Caco-2 (cell line): ENCODE measurements around the gene PGLYRP4. TPM values are rescaled to one million over a fixed set of nuclear protein-coding genes. Genes with fewer than 3 reads are reported as not detected.
A peak's percentile ranks its signal among the peaks of the same experiment; 100 is the strongest.

Experiments
- BruUV-seq: library from RNA; stranded (reverse); fragments of 400-500 nt; replicated peaks from 2 replicates; lab custom pipeline; 2021; lab: Mats Ljungman, UMichigan
- CTCF ChIA-PET: fragments of 300-600 bp; sonication (Branson Sonifier 250); formaldehyde crosslinking; loops from one replicate; lab custom pipeline; 2022; ENCODE audit warnings: antibody characterized with exemption; lab: Charles Lee
- POLR2A ChIA-PET: fragments of 300-600 bp; sonication (Branson Sonifier 250); formaldehyde crosslinking; loops from one replicate; lab custom pipeline; 2022; ENCODE audit warnings: antibody characterized with exemption; lab: Charles Lee
- DNase-seq, 2 experiments: peaks; one replicate each; pipeline versions ENCODE4 v3.0.0 to v3.0.0-alpha.2; 2020 to 2022
- H3K27me3 ChIP-seq: replicated peaks from 2 replicates; pipeline ENCODE4 v1.6.0; 2011; ENCODE audit warnings: low read length; ENCODE audit not compliant: control insufficient read depth, insufficient read depth
- H3K36me3 ChIP-seq: 2 replicates; pipeline ENCODE4 v1.5.1; 2011; ENCODE audit warnings: low read length; ENCODE audit not compliant: control insufficient read depth, insufficient read depth
- H3K4me1 ChIP-seq: fragments of 250-450 bp; sonication (Bioruptor Pico); 2 replicates; pipeline ENCODE4 v1.5.1; 2020; ENCODE audit warnings: mild to moderate bottlenecking
- H3K4me3 ChIP-seq: 2 replicates; pipeline ENCODE4 v1.5.1; 2011; ENCODE audit warnings: low read depth, mild to moderate bottlenecking, control low read depth, low read length
- H3K9me3 ChIP-seq: fragments of 250-450 bp; sonication (Bioruptor Pico); 2 replicates; pipeline ENCODE4 v1.5.1; 2020; ENCODE audit warnings: mild to moderate bottlenecking, moderate library complexity
- H3K27ac Mint-ChIP-seq: one replicate; pipeline ENCODE4 v1.8.0; 2022; ENCODE audit warnings: mixed read lengths; ENCODE audit not compliant: unreplicated experiment
- H3K27me3 Mint-ChIP-seq: one replicate; pipeline ENCODE4 v1.8.0; 2022; ENCODE audit warnings: mixed read lengths; ENCODE audit not compliant: insufficient read depth, unreplicated experiment
- H3K36me3 Mint-ChIP-seq: one replicate; pipeline ENCODE4 v1.8.0; 2022; ENCODE audit warnings: mild to moderate bottlenecking, mixed read lengths; ENCODE audit not compliant: insufficient read depth, unreplicated experiment
- H3K4me1 Mint-ChIP-seq: one replicate; pipeline ENCODE4 v1.8.0; 2022; ENCODE audit warnings: low read depth, mixed read lengths; ENCODE audit not compliant: unreplicated experiment
- H3K4me3 Mint-ChIP-seq: one replicate; pipeline ENCODE4 v1.8.0; 2022; ENCODE audit warnings: mild to moderate bottlenecking, moderate library complexity, mixed read lengths; ENCODE audit not compliant: unreplicated experiment
- H3K9me3 Mint-ChIP-seq: one replicate; pipeline ENCODE4 v1.8.0; 2022; ENCODE audit warnings: mixed read lengths; ENCODE audit not compliant: unreplicated experiment
- CTCF ChIP-seq, 2 experiments: fragments of 200-600 bp in 1 of 2; IDR thresholded peaks; 1 replicate in 1 of 2; 2 replicates in 1 of 2; pipeline versions ENCODE4 v1.5.1 to v1.8.0; 2011 to 2022; ENCODE audit warnings: antibody characterized with exemption in 1 of 2, control low read depth in 1 of 2, inconsistent platforms in 1 of 2, low read depth in 1 of 2, low read length in 1 of 2, mild to moderate bottlenecking in 1 of 2, moderate library complexity in 1 of 2; ENCODE audit not compliant: insufficient read depth in 1 of 2, severe bottlenecking in 1 of 2, unreplicated experiment in 1 of 2
- intact Hi-C: fragments of 100-400 bp; cut with micrococcal nuclease; formaldehyde crosslinking; loops from one replicate; pipeline ENCODE4 v1.10.0; 2022; ENCODE audit not compliant: unreplicated experiment
- total RNA-seq: library from RNA; stranded (reverse); gene quantifications from 2 replicates; pipeline ENCODE4 v1.2.3, GENCODE V29; 2022

PGLYRP4 gene
- total RNA-seq, 1 experiment from 2014 or later = not detected

GRCh38 chr1:153354515-153355193, 6.0 kb upstream of the PGLYRP4 start:
- ChIA-PET CTCF (interaction anchor here (0.5 to 2.8 kb wide), 5 partner anchors 21 to 1853 kb away, joined by 3 to 42 read pairs (median 4); partner anchors contain the start of gene S100A12), POLR2A (no interaction called here)
- Histone ChIP-seq H3K4me1 (no peaks in the 10 kb centered on the region), H3K9me3 (no peaks in the 10 kb centered on the region), H3K27me3 (no peaks in the 10 kb centered on the region), H3K4me3 (no peak overlapping the region), H3K36me3 (no peaks in the 10 kb centered on the region)
- no peaks in the 10 kb centered on the region for H3K9me3 Mint-ChIP-seq
- no peak for DNase-seq
- intact Hi-C loops = loop anchor here (5.0 to 10.0 kb wide), 2 partner anchors 210 to 393 kb away; partner anchors contain the start of gene S100A2
- H3K36me3 Mint-ChIP-seq = no peaks in the 10 kb centered on the region
- no TSS peak for BruUV-seq
- TF ChIP-seq CTCF (IDR thresholded peaks at IDR 0.05; ENCODE audit: insufficient read depth in 1 of 2, low read depth in 1 of 2, low read length in 1 of 2, severe bottlenecking in 1 of 2, unreplicated experiment in 1 of 2) = peak in 1 of 2 experiments; percentile 0
- no peaks in the 10 kb centered on the region for H3K4me1 Mint-ChIP-seq
- no peak overlapping the region for H3K27ac Mint-ChIP-seq
- H3K27me3 Mint-ChIP-seq = peaks cover 12% of the 10 kb centered on the region
- H3K4me3 Mint-ChIP-seq = no peak overlapping the region

- intact Hi-C loops = loop anchor here (5.0 to 10.0 kb wide), 2 partner anchors 211 to 394 kb away; partner anchors contain the start of gene S100A2
- H3K4me1 Mint-ChIP-seq = no peaks in the 10 kb centered on the region
- H3K36me3 Mint-ChIP-seq = no peaks in the 10 kb centered on the region
- peaks cover 20% of the 10 kb centered on the region for H3K27me3 Mint-ChIP-seq
- Histone ChIP-seq H3K36me3 (no peaks in the 10 kb centered on the region), H3K9me3 (no peaks in the 10 kb centered on the region), H3K4me1 (no peaks in the 10 kb centered on the region), H3K27me3 (no peaks in the 10 kb centered on the region), H3K4me3 (no peak overlapping the region)
- H3K4me3 Mint-ChIP-seq = no peak overlapping the region
- peak in 1 of 2 experiments; percentile 49 for DNase-seq
- no TSS peak for BruUV-seq
- POLR2A ChIA-PET = interaction anchor here (0.5 to 0.7 kb wide), 2 partner anchors 180 to 633 kb away, joined by 3 to 7 read pairs; partner anchors contain the start of gene RAB13
- CTCF ChIA-PET = interaction anchor here (0.6 to 2.8 kb wide), 10 partner anchors 9 to 374 kb away, joined by 3 to 42 read pairs (median 4); partner anchors contain the start of genes INTS3 and S100A16
- peak; percentile 51 to 54 for TF ChIP-seq CTCF (IDR thresholded peaks at IDR 0.05; ENCODE audit: insufficient read depth in 1 of 2, low read depth in 1 of 2, low read length in 1 of 2, severe bottlenecking in 1 of 2, unreplicated experiment in 1 of 2)
- no peak overlapping the region for H3K27ac Mint-ChIP-seq
- no peaks in the 10 kb centered on the region for H3K9me3 Mint-ChIP-seq
Measured at GRCh38 chr1:153353226-153353947, 4.7 kb upstream of the PGLYRP4 start.

- no peaks in the 10 kb centered on the region for H3K9me3 ChIP-seq
- no TSS peak for BruUV-seq
- peaks cover 15% of the 10 kb centered on the region for H3K27me3 Mint-ChIP-seq
- ChIA-PET POLR2A (interaction anchor here (0.7 kb wide), 1 partner anchor 181 kb away, joined by 3 read pairs; no protein-coding TSS in a partner anchor), CTCF (interaction anchor here (0.6 to 2.8 kb wide), 6 partner anchors 9 to 375 kb away, joined by 3 to 42 read pairs (median 5); partner anchors contain the start of gene INTS3)
- H3K4me1 Mint-ChIP-seq = no peaks in the 10 kb centered on the region
- no peaks in the 10 kb centered on the region for H3K27me3 ChIP-seq
- intact Hi-C loops = loop anchor here (1.0 to 10.0 kb wide), 4 partner anchors 52 to 395 kb away; partner anchors contain the start of gene S100A2
- no peaks in the 10 kb centered on the region for H3K36me3 Mint-ChIP-seq
- H3K4me3 ChIP-seq = no peak overlapping the region
- TF ChIP-seq CTCF (IDR thresholded peaks at IDR 0.05; ENCODE audit: insufficient read depth in 1 of 2, low read depth in 1 of 2, low read length in 1 of 2, severe bottlenecking in 1 of 2, unreplicated experiment in 1 of 2) = peak; percentile 89 to 93
- H3K36me3 ChIP-seq = no peaks in the 10 kb centered on the region
- DNase-seq = peak; percentile 60 to 72
- no peaks in the 10 kb centered on the region for H3K4me1 ChIP-seq
- H3K4me3 Mint-ChIP-seq = no peak overlapping the region
- H3K27ac Mint-ChIP-seq = no peak overlapping the region
- H3K9me3 Mint-ChIP-seq = no peaks in the 10 kb centered on the region
Measured at GRCh38 chr1:153352523-153352922, 3.9 kb upstream of the PGLYRP4 start.
